ENCODE data around the gene SIX2. TPM values are rescaled to one million over a fixed set of nuclear protein-coding genes. Genes with fewer than 3 reads are reported as not detected.

SIX2 gene
- total RNA-seq, 1 donor from 2014 or later = 0.40 TPM

GRCh38 chr2:45024600-45025291, 15.5 kb upstream of the SIX2 start:
- peak; percentile 48 for DNase-seq

GRCh38 chr2:45024097-45024496, 14.8 kb upstream of the SIX2 start:
- DNase-seq (no peak), ATAC-seq (no peak)
- intact Hi-C loops (cut with micrococcal nuclease) = no loop called here

More at GRCh38 chr2:45024600-45025291, 15.5 kb upstream of the SIX2 start:
- intact Hi-C loops (cut with micrococcal nuclease) = no loop called here
- peak; percentile 82 for ATAC-seq

GRCh38 chr2:45020439-45020838, 11.2 kb upstream of the SIX2 start:
- DNase-seq (no peak), ATAC-seq (no peak)
- intact Hi-C loops (cut with micrococcal nuclease) = no loop called here

GRCh38 chr2:45018023-45018422, 8.8 kb upstream of the SIX2 start:
- DNase-seq (no peak), ATAC-seq (no peak)
- intact Hi-C loops (cut with micrococcal nuclease) = no loop called here

- ATAC-seq (no peak), DNase-seq (no peak)
- intact Hi-C loops (cut with micrococcal nuclease) = no loop called here
Observed at GRCh38 chr2:45014831-45015230, 5.6 kb upstream of the SIX2 start.

- peak; percentile 57 for ATAC-seq
- DNase-seq = peak; percentile 80
- intact Hi-C loops (cut with micrococcal nuclease) = no loop called here
Observed at GRCh38 chr2:45014016-45014702, 4.9 kb upstream of the SIX2 start.

GRCh38 chr2:45013229-45014015, 4.2 kb upstream of the SIX2 start:
- DNase-seq (peak; percentile 44), ATAC-seq (no peak)
- intact Hi-C loops (cut with micrococcal nuclease) = no loop called here

- intact Hi-C loops (cut with micrococcal nuclease) = no loop called here
- ATAC-seq (no peak), DNase-seq (no peak)
Observed at GRCh38 chr2:45012733-45013132, 3.5 kb upstream of the SIX2 start.

- intact Hi-C loops (cut with micrococcal nuclease) = no loop called here
- DNase-seq = no peak
Observed at GRCh38 chr2:45011621-45012602, 2.7 kb upstream of the SIX2 start.

GRCh38 chr2:45011121-45011520, 1.9 kb upstream of the SIX2 start:
- ATAC-seq (no peak), DNase-seq (no peak)
- intact Hi-C loops (cut with micrococcal nuclease) = no loop called here

More at GRCh38 chr2:45011621-45012602, 2.7 kb upstream of the SIX2 start:
- ATAC-seq = no peak

- DNase-seq = no peak
- ATAC-seq = no peak
- intact Hi-C loops (cut with micrococcal nuclease) = no loop called here
Observed at GRCh38 chr2:45010702-45011012, 1.4 kb upstream of the SIX2 start.

GRCh38 chr2:45009928-45010701, 863 bp upstream of the SIX2 start:
- intact Hi-C loops (cut with micrococcal nuclease) = no loop called here
- DNase-seq (peak; percentile 89), ATAC-seq (peak; percentile 74)

- intact Hi-C loops (cut with micrococcal nuclease) = no loop called here
- ATAC-seq = no peak
- DNase-seq = peak; percentile 47
Observed at GRCh38 chr2:45008296-45009129, 739 bp downstream of the SIX2 start.

- no peak for ATAC-seq
- intact Hi-C loops (cut with micrococcal nuclease) = no loop called here
- no peak for DNase-seq
Observed at GRCh38 chr2:45007961-45008295, 1.3 kb downstream of the SIX2 start.

GRCh38 chr2:45006942-45007287, 2.3 kb downstream of the SIX2 start:
- ATAC-seq = no peak
- DNase-seq = no peak
- intact Hi-C loops (cut with micrococcal nuclease) = no loop called here

GRCh38 chr2:45006041-45006941, 3.0 kb downstream of the SIX2 start:
- ATAC-seq (no peak), DNase-seq (no peak)
- intact Hi-C loops (cut with micrococcal nuclease) = no loop called here

Data from left ventricle myocardium superior (tissue), 1 donor.